Measurements from ENCODE around the gene PRKACB. TPM values are rescaled to one million over a fixed set of nuclear protein-coding genes. Genes with fewer than 3 reads are reported as not detected.

The PRKACB gene
- total RNA-seq, 1 experiment from 2014 or later = 135 TPM

DNA sequence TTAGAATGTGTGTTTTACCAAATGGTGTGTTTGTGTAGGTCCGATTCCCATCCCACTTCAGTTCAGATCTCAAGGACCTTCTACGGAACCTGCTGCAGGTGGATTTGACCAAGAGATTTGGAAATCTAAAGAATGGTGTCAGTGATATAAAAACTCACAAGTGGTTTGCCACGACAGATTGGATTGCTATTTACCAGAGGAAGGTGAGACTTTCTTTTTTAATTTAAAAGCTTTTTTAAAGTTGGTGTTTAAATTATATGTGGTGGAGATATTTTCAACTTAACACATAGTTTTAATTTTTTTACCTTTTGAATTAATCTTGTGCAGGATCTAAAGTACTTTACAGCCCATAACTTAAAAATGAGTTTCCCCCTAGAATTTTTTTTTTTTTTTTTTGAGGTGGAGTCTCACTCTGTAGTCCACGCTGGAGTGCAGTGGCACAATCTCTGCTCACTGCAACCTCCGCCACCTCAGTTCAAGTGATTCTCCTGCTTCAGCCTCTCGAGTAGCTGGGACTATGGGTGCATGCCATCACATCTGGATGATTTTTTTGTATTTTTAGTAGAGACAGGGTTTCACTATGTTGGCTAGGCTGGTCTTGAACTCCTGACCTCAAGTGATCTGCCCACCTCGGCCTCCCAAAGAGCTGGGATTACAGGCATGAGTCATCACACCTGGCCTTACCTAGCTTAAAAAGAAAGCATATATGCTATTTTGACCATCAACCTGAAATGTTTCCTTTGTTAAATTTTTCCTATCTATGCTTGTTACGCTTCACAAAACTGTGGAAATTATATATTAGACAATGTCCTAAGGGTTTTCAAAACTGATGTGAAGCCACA is 70.3 kb downstream of the PRKACB start (continued):
- TF ChIP-seq, protein P1, sequence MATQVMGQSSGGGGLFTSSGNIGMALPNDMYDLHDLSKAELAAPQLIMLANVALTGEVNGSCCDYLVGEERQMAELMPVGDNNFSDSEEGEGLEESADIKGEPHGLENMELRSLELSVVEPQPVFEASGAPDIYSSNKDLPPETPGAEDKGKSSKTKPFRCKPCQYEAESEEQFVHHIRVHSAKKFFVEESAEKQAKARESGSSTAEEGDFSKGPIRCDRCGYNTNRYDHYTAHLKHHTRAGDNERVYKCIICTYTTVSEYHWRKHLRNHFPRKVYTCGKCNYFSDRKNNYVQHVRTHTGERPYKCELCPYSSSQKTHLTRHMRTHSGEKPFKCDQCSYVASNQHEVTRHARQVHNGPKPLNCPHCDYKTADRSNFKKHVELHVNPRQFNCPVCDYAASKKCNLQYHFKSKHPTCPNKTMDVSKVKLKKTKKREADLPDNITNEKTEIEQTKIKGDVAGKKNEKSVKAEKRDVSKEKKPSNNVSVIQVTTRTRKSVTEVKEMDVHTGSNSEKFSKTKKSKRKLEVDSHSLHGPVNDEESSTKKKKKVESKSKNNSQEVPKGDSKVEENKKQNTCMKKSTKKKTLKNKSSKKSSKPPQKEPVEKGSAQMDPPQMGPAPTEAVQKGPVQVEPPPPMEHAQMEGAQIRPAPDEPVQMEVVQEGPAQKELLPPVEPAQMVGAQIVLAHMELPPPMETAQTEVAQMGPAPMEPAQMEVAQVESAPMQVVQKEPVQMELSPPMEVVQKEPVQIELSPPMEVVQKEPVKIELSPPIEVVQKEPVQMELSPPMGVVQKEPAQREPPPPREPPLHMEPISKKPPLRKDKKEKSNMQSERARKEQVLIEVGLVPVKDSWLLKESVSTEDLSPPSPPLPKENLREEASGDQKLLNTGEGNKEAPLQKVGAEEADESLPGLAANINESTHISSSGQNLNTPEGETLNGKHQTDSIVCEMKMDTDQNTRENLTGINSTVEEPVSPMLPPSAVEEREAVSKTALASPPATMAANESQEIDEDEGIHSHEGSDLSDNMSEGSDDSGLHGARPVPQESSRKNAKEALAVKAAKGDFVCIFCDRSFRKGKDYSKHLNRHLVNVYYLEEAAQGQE (IDR thresholded peaks at IDR 0.05; ENCODE audit: low read depth) = no peak
- TF ChIP-seq EGR1 (IDR thresholded peaks at IDR 0.05; ENCODE audit: low read depth) = no peak
- no peak for TF ChIP-seq SRF (IDR thresholded peaks at IDR 0.05; ENCODE audit: low read depth)

DNA sequence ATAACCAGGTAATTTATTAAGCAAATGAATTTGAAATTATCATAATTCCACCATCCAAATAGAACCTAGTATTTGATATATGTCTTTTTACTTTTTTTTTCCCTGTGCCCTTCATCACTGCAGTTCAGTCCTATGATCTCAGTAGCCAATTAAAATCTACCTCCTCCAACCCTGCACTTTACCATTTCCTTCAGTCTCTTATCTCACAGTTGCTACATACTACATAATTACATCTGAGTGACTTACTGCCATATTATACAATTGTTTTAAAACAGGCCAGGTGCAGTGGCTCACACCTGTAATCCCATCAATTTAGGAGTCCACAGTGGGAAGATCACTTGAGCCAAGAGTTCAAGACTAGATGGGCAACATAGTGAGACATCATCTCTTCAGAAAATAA is 73.2 kb downstream of the PRKACB start:
- no TSS peak for BruUV-seq (replicated peaks)
- DNase-seq (ENCODE audit: low read depth, low spot score) (no peak), ATAC-seq (no peak)
- Histone ChIP-seq H3K9me2 (ENCODE audit: insufficient read depth) (no peaks in the 10 kb centered on the region), H3K27ac (ENCODE audit: low read depth, low read length) (no peak overlapping the region), H3K36me3 (ENCODE audit: control insufficient read depth in 1 of 2, insufficient read depth in 2 of 2, low read length in 2 of 2) (peaks cover 7 to 27% of the 10 kb centered on the region in 2 experiments; a peak in 2 of 4 replicates), H3K9me3 (ENCODE audit: control insufficient read depth in 1 of 2, insufficient read depth in 1 of 2, low read depth in 1 of 2, low read length in 2 of 2) (peaks cover 4% of the 10 kb centered on the region in 2 experiments; a peak in 1 of 4 replicates), H4K20me1 (ENCODE audit: insufficient read depth) (no peaks in the 10 kb centered on the region), H2AFZ (ENCODE audit: low read depth, low read length, poor library complexity, severe bottlenecking) (no peak overlapping the region), H3K27me3 (ENCODE audit: insufficient read depth, low read length) (no peaks in the 10 kb centered on the region), H3K9ac (ENCODE audit: low read length) (no peak overlapping the region), H3K4me1 (ENCODE audit: control insufficient read depth in 1 of 2, insufficient read depth in 2 of 2, low read length in 2 of 2) (peaks cover 24 to 32% of the 10 kb centered on the region in 2 experiments), H3K4me3 (replicated peaks in 1 of 2; ENCODE audit: low read depth in 1 of 2, low read length in 2 of 2) (no peak overlapping the region), H3K4me2 (ENCODE audit: low read length) (no peak overlapping the region), H3K79me2 (ENCODE audit: insufficient read depth, low read length) (peaks cover 14% of the 10 kb centered on the region; the same call in 1 of the 2 replicates)
- intact Hi-C loops (cut with micrococcal nuclease) = no loop called here
- CTCF ChIA-PET = no interaction called here
- RAD21 ChIA-PET (ENCODE audit: low non-redundant PET in 1 of 2, low total read pairs in 2 of 2, uncharacterized antibody in 2 of 2, unreplicated experiment in 2 of 2) = no interaction called here
- POLR2A ChIA-PET = no interaction called here
- TF ChIP-seq, protein P2, sequence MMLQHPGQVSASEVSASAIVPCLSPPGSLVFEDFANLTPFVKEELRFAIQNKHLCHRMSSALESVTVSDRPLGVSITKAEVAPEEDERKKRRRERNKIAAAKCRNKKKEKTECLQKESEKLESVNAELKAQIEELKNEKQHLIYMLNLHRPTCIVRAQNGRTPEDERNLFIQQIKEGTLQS (IDR thresholded peaks at IDR 0.05) = no peak
- TF ChIP-seq, protein P3, sequence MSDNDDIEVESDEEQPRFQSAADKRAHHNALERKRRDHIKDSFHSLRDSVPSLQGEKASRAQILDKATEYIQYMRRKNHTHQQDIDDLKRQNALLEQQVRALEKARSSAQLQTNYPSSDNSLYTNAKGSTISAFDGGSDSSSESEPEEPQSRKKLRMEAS (IDR thresholded peaks at IDR 0.05) = no peak
- TF ChIP-seq CEBPB (IDR thresholded peaks at IDR 0.05; ENCODE audit: low read depth) (no peak), SIN3A (IDR thresholded peaks at IDR 0.05; ENCODE audit: low read depth) (no peak), EGR1 (IDR thresholded peaks at IDR 0.05; ENCODE audit: low read depth) (no peak), RAD21 (IDR thresholded peaks at IDR 0.05; ENCODE audit: low read depth) (no peak), ZFX (IDR thresholded peaks at IDR 0.05) (no peak), JUND (IDR thresholded peaks at IDR 0.05) (no peak), SP1 (IDR thresholded peaks at IDR 0.05; ENCODE audit: low read depth) (no peak), EZH2phosphoT487 (IDR thresholded peaks at IDR 0.05; ENCODE audit: borderline replicate concordance) (no peak), POLR2A (IDR thresholded peaks at IDR 0.05; ENCODE audit: borderline replicate concordance, extremely low read depth, insufficient read depth, insufficient read length) (no peak), SRF (IDR thresholded peaks at IDR 0.05; ENCODE audit: low read depth) (no peak), ZNF274 (IDR thresholded peaks at IDR 0.05; ENCODE audit: low read depth, low read length) (no peak)
- TF ChIP-seq, protein P1 (IDR thresholded peaks at IDR 0.05; ENCODE audit: low read depth) = no peak
- TF ChIP-seq, protein P4, sequence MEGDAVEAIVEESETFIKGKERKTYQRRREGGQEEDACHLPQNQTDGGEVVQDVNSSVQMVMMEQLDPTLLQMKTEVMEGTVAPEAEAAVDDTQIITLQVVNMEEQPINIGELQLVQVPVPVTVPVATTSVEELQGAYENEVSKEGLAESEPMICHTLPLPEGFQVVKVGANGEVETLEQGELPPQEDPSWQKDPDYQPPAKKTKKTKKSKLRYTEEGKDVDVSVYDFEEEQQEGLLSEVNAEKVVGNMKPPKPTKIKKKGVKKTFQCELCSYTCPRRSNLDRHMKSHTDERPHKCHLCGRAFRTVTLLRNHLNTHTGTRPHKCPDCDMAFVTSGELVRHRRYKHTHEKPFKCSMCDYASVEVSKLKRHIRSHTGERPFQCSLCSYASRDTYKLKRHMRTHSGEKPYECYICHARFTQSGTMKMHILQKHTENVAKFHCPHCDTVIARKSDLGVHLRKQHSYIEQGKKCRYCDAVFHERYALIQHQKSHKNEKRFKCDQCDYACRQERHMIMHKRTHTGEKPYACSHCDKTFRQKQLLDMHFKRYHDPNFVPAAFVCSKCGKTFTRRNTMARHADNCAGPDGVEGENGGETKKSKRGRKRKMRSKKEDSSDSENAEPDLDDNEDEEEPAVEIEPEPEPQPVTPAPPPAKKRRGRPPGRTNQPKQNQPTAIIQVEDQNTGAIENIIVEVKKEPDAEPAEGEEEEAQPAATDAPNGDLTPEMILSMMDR (IDR thresholded peaks at IDR 0.05 in 2 of 3, conservative IDR thresholded peaks at IDR 0.05 in 1 of 3; ENCODE audit: borderline replicate concordance in 1 of 3, insufficient read depth in 1 of 3, low read depth in 2 of 3, low read length in 2 of 3) = no peak

All from HCT116 (cell line).